Iris pigment epithelial cell (primary cell): ENCODE data around the gene ANKRD7.
A peak's percentile ranks its signal among the peaks of the same experiment; 100 is the strongest.
"Not testable (repeated sequence)": the region's sequence is repeated elsewhere in the genome, so short reads cannot be mapped to it uniquely, and the experiment has no call there.

Experiments
- DNase-seq: peaks from one replicate; pipeline ENCODE4 v3.0.0-alpha.2; 2011; ENCODE audit warnings: low read depth

ANKRD7 gene

DNA sequence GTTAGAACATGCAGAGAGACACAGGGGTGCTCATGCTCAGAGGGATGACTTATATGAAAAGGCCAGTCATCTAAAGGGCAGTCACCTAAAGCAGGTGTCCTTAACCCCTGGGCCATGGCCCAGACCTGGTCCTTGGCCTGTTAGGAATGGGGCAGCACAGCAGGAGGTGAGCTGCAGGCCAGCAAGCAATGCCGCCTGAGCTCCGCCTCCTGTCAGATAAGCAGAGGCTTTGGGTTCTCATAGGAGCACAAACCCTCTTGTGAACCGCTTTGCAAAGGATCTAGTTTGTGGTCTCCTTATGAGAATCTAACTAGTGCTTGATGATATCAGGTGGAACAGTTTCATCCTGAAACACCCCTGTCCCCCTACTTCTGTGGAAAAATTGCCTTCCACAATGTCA, 14.5 kb downstream of the ANKRD7 start:
- DNase-seq = no peak

DNA sequence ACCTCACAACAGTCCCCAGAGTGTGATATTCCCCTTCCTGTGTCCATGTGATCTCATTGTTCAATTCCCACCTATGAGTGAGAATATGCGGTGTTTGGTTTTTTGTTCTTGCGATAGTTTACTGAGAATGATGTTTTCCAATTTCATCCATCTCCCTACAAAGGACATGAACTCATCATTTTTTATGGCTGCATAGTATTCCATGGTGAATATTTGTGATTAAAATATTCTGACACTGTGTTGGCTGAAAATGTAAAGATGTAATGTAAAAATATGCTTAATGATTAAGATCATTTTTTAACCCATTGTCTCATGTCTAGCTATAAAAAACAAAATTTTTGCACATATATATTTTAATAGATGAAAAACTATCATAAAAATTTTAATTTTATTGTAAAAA, 15.8 kb downstream of the ANKRD7 start:
- not testable (repeated sequence) for DNase-seq

DNA sequence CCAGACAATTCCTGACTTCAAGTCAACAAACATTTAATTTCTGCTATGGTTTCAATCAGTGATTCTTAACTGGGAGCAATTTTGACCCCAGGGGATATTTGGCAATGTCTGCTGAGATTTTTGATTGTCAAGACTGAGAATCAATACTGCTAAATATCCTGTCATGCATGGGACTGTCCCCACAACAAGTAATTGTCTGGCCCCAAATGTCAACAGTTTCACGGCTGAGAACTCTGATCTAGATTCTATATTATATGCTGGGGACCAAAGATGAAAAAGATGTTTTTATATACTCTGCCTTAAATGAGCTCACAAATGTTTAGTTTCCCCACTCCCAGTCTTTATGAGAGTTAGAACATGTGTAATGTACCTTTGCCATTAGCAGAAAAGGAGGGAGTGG, 19.2 kb downstream of the ANKRD7 start:
- DNase-seq = no peak

DNA sequence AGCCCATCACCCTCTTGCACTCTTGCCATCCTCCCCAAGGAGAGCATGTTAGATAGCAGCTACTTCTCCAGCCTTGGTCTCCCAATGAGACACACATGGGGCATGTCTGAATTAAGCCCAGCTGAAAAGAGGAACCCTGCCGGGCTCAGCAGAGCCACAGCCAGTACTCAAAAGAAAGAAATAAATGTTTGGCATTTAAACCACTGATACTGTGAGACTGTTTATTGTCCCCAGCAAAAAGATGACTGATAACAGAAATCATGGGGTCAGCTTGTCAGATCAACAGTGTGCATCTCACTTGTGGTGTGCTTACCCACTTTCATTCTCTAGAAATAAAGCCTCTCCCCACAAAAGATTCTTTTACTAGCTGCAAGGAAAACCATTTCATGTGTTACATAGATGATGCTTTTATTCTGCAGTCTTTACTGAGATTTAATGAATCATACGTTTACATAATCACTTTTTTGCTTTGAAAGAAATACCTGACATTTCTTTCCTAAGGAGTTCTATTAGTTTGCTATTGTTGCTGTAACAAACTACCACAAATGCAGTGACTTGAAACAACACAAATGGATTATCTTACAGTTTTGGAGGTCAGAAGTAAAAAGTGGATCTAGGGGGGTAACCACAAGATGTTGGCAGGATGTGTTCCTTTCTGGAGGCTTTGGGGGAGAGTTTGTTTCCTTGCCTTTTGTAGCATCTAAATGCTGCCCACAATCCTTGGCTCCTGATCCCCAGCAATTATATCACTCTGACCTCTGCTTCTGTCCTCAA, 20.9 kb downstream of the ANKRD7 start:
- DNase-seq = peak; percentile 1

DNA sequence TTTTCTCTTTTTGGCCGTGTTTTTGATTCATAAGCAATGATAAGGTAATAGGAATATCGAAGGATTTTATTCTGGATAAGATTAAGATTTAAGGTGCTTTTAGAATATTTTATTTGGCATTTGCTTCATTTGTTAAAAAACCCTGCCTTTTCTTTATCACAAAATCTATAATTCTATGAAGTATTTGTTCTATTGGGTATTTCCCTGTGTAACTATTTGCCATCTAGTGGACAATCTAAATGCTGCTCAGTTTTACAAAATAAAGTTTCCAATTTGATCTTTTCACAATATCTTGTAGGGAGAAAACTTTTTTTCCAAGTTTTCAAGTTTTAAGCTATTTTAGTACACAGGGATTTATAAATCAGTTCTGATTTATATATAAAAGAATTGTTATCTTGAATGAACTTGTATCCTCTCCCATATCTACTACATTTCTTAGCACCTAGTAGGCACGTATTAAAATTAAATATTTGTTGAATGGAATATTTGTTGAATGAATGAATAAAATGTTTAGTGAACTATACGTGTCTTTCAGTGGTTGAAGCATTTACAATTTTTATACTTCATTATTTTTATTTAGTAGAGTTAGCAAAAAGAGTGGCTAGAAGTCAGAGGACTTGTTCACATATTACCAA, 26.5 kb downstream of the ANKRD7 start:
- no peak for DNase-seq

DNA sequence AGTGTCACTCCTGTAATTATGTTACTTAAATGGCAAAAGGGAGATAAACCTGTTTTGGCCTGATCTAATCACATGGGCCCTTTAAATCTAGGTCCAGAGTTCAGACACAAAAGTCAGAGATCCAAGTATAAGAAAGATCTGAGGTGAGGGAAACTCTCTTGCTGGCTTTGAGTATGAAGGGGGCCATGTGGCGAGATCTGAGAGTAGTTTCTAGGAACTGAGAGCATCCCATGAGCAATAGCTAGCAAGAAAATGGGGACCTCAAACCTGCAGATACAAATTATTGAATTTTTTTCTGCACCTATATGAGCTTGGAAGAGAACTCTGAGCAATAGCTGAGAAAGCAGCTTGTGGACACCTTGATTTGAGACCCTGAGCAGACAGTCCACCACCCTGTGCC, 27.6 kb downstream of the ANKRD7 start:
- no peak for DNase-seq

DNA sequence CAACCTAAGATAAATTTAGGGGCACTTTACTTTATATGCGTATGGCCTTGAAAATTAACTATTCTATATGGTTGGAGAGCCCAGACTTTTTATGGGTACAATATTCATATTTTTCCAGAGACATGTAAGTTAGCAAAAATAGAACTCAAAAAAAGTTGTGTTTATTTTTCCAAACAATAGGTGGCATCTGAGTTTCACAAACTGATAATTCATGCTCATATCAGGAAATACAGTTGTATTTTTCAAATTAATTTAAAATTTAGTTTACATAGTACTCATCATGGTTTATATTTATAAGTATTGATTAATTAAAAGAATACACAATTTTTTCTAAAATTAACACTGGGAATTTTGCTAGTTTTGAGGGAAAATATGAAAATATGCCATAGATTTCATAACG, 34.6 kb downstream of the ANKRD7 start:
- no peak for DNase-seq

DNA sequence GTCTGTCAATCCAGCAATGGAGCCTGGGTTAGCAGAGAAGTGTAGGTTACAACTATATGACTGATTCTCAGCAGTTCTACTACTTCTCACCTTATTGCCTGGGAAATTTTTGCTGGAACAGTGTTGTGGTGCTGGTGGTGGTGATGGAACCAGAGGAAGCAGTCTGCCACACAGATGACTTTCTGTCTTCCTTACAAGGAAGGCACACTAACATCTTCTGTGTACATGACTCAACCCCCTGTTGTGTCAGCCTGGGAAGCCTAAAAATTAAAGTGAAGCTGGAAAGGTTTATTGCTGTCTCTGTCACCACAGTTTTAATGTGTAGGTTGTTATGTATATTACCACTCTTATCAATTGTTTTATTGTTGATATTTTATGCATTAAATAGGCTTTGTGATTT, 40.3 kb downstream of the ANKRD7 start:
- no peak for DNase-seq

DNA sequence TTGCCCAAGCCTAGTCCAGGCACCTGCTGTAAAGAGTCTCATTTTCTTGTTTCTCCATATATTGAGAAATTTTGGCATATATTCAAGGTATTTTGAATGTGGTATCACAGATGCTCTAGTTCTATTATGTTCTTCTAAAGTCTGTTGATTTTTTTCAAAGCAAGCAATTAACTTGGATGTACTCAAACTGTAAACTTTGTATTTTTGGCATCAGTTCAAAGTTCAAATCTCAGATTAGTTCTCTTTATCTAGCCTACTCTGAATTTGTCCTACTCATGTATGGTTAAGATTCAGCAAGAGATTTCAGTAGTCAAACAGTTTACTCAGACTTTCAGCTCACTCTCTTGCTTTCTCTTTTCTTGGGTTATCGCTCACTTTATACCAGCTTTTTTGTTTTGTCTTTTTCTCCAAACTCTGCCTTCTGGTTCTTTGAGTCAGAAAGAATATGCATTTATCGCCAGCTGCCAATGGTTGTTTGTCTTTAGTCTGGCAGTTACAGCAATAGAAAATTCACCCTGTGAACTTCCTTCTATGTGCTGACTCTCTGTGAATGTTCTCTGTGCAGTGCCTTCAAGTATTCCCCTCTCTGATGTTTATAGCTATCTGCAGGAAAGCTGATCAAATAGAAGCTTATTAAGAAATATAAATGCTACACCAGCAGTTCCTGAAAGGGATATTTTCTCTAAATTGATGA, 56.0 kb downstream of the ANKRD7 start:
- no peak for DNase-seq

DNA sequence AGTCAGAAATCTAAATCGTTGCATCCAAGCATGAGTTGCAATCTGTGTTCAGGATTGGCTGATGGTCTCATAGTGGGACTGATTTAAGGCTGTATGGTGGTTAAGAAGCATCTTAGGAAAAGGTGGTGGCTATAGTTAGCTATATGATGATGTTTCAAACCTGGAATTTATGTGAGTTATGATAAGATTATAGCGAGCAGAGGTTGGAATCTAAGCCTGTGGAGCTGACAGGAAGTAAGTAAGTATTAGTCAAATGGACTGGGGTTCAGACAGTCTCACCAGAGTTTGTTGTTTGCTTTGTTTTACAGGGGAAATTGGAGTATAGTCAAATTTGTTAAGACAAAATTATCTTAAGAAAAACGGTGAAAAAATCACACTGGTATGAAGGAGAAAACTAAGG, 56.7 kb downstream of the ANKRD7 start:
- no peak for DNase-seq

DNA sequence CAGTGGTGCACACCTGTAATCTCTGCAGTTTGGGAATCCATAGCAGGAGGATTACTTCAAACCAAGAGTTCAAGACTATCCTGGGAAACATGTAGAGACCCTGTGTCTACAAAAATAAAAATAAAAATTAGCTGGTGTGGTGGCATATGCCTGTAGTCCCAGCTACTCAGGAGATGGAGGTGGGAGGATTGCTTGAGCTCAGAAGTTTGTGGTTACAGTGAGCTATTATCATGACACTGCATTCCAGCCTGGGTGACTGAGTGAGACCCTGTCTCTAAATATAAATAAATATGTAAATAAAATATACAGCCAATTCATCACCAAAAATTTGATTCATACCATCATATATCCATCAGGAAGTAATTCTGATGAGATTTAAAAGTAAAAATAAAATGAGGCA, 60.9 kb downstream of the ANKRD7 start:
- no peak for DNase-seq

DNA sequence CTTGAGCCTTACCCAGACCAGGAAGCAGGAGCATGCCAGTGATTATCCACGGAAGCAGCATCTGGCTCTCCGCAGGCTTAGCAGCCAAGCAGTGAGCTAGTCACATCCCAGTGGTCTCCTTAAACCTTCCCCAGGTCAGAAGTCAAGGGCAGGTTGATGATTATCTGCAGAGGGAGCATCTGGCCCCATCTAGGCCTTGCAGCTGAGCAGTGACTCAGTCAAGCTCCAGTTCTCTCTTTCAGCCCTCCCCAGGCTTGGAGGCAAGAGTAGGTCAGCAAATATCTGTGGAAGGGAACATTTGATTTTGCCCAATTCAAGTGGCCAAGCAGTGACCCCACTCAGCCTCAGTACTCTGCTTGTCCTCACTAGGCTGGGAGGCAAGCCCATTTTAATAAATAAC, 61.6 kb downstream of the ANKRD7 start:
- DNase-seq = no peak

DNA sequence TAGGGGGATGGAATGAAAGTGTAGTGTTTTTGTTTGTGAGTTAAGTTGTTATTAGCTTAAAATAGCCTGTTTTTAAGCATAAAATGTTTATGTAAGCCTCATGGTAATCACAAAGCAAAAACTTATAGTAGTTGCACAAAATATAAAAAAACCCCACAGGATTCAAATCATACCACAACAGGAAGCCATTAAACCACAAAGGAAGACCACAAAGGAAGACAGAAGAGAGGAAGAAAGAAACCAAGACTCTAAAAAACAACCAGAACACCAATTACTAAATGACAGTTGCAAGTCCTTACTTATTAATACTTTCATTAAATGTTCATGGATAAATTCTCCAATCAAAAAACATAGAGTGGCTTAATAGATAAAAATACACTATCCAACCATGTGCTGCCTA, 63.6 kb downstream of the ANKRD7 start:
- no peak for DNase-seq

DNA sequence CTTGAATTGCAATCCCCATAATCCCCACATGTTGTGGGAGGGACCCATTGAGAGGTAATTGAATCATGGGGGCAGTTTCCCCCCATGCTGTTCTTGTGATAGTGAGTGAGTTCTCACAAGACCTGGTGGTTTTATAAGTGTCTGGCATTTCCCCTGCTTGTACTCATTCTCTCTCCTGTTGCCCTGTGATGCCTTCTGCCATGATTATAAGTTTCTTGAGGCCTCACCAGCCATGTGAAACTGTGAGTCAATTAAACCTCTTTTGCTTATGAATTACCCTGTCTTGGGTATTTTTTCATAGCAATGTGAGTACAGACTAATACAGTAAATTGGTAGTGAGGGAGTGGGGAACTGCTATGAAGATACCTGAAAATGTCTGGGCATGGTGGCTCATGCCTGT, 65.0 kb downstream of the ANKRD7 start:
- no peak for DNase-seq
